ENCODE results near the gene SLC2A9.

SLC2A9 gene

DNA sequence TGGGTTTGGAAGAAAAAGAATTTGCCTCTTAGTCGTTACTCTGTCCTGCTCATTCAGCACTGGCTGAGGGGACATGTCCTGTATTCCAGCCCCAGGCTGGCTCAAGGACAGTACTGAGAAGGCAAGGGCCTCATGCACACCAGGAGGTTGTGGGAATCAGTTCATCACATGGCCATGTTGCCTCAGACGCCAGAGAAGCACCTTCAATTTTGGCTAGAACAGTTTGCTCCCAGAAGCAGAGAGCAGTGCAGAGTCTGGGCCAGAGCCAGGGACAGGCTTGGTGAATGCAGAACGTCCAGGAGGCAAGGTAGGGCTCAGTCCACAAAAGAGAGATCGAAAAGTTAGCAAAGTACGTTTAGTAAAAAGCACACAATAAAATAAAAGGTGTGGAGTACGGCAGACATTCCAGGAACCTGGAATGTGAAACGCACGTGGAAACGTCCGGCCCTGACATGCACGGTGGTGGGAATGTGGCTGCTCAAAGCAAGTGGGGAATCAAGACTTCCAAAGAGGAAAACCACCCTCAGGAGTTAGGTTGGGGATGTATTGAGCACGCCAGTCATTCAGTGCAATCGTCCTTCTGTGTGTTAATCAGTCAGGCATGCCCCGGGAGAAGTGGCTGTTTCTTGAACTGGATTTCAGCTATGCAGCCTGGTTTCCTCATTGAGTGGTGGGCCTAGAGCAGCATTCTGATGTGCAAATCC lies 1.2 kb upstream of the SLC2A9 start:
- in situ Hi-C loops (cut with HindIII; ENCODE audit: low sequenced_read_pairs) = no loop called here

DNA sequence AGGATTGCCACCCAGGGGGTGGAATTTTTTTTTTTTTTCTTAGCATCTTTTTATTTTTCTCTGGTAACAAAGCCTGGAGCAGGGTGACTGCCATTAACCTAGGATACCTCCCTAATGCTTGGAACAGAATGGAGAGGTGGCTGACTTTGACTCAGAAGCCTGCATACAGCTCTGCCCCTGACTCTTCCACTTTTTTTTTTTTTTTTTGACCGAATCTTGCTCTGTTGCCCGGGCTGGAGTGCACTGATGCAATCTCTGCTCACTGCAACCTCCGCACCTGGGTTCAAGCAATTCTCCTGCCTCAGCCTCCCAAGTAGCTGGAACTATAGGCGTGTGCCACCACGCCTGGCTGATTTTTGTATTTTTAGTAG lies 341 bp upstream of the SLC2A9 start:
- in situ Hi-C loops (cut with HindIII; ENCODE audit: low sequenced_read_pairs) = no loop called here

DNA sequence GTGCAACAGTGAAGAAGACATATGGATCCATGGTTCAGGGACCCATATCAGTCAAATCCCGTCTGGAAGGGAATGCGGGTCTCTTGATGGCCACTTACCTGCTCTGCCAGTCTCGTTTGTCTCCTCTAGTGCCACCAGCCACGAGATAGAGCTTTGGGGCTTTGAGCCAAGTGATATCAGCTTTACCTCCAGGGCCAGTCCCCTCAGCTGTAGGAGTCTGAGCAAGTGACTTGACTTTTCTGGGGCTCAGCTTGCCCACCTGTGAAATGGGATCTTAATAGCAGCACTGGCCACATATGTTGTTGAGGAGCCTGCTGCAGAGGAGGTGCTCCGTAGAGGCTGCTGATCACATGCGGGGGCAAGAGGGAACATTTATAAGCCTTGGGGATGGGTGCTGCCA lies 1.2 kb downstream of the SLC2A9 start:
- in situ Hi-C loops (cut with HindIII; ENCODE audit: low sequenced_read_pairs) = no loop called here

DNA sequence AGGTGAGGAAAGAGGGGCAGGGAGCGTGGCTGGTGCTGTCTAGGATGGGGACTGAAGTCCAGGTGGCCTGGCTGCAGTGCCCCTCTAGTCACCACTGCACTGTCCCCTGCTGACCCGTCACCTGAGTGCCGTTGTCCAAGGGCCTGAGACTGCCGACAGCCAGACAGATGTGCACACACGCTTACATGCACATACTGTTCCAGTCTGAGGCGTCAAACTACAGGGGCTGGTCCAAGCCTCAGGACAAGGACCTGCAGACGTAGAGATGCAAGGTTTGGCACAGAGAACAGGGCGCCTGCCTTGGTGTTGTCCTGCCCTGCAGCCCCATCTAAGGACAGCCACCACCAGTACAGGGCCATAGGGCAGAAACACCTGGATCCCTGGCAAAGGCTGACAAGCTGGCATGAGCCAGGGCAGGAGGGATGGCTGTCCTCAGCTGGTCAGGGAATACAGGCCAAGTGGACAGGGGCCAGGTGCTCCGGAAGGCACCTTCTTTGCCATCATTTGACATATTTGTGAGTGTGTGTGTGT lies 1.7 kb downstream of the SLC2A9 start:
- in situ Hi-C loops (cut with HindIII; ENCODE audit: low sequenced_read_pairs) = no loop called here

DNA sequence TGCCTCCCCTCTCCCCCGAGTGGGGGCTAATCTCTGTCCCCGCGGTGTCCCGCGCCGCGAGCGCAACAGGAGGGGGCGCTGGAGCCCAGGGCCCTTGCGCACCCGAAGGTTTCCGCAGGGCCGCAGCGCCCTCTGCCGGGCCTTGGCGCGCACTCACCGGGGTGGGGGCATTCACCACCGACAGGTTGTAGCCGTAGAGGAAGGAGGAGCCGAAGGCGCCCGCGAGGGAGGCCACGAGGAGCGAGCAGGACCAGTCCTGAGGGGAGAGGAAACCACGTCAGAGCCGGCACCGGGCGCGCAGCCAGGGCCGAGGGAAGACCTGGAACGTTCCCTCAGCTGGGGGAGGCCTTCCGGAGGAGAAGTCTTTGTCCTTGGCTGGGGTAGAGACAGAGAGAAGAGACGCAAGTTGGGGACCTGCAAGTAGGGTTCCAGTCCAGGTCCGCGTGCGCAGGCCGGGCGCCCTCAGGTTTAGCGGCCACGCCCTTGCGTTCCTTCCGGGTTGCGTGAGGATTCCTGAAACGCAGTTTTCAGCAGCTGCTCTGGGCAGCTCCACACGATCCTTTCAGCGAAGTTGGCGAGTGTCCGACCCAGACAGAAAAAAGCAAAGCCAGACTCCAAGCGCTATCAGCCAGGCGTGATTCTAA lies 2.4 kb downstream of the SLC2A9 start:
- in situ Hi-C loops (cut with HindIII; ENCODE audit: low sequenced_read_pairs) = no loop called here

DNA sequence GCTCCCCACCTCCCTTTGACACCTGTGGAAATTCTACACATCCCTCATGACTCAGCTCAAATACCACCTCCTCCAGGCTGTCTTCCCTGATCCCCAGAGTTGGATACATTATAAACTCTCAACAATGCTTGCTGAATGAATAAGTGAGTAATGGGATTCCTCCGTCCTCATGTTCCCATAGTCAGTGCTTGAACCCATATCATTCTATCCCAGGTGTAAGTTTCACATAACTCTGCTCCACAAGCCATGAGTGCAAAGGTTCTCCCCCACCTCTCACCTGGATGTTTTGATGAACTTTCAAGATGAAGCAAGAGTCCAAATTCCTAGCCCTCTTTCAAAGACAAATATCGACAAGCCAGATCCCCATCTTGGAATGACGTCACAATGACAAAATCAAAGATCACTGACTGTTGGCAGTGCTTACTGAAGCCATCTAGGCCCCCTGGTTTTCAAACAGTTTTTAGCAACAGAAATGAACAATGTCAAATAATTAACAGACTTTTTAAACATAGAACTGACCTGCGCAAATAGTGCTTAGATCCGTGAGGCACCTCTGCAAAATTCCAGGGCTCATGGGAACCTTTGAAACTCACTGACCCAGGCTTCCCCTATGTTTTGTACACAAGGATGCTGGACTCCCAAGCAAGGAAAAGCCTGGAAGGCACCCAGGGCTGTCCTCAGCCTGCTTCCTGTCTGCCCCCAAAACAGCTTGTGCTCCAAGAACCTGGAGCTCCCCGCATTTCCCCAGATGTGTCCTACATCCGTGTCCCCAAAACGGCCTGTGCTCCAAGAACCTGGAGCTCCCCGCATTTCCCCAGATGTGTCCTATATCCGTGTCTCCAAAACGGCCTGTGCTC lies 4.0 kb downstream of the SLC2A9 start:
- in situ Hi-C loops (cut with HindIII; ENCODE audit: low sequenced_read_pairs) = no loop called here

DNA sequence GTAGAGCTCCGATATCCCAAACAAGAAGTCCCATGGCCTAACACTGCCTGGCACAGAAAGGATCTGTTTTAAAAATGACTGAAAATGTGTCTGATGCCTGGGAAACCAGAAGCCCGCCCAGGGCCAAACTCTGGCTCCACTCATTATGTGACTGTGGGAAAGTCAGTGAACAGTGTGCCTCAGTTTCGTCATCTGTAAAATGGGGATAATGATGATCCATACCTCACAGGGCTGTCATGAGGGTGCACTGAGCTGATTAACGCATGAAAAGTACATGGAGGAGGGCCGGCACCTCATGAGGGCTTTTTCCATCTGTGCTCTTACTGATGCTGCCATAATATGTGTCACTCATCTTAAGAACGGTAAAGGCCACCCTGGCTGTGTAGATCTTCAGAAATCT lies 5.1 kb downstream of the SLC2A9 start:
- in situ Hi-C loops (cut with HindIII; ENCODE audit: low sequenced_read_pairs) = no loop called here

DNA sequence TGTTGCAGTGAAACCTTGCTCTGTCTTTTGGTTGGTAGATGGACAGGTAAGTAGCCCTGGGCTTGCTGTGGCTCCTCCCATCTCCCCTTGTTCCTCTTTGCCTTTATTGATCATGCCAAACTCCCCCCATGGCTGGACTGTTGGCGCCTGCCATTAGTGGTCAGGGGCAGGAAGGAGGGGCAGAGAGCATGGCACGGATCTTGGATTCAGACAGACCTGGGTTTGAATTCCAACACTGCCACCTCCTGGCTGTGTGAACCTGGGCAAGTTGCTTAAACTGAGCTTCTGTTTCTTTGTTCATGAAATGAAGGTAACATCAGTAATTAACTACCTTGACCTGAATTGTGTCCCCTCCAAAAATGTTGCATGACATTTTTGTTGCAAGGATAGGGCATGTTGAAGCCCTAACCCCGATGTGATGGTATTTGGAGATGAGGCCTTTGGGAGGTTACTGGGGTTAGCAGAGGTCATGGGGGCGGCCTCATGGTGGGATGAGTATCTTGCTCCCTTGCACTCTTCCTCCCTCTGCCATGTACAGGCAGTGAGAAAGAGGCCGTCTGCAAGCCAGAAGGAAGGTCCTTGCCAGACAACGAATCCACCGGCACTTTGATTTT lies 6.0 kb downstream of the SLC2A9 start:
- in situ Hi-C loops (cut with HindIII; ENCODE audit: low sequenced_read_pairs) = no loop called here

DNA sequence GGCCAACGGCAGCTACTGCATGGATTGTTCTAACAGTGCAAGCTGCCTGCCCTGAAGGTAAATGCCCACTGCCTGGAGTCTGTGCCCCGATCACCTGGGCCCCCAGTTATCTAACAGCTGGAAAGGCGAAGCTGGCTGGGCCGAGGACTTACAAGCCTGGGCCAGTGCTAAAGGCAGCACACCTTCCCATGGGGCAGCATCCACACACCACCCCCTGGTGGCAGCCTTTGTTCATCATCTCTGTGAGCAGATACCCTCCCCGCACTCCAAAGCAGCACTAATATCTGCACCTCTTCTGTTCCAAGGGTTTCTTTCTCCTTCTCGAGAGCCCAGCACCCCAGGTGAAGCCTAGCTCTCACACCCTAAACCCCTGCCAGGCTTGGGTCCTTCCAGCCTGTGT lies 7.6 kb downstream of the SLC2A9 start:
- in situ Hi-C loops (cut with HindIII; ENCODE audit: low sequenced_read_pairs) = no loop called here

DNA sequence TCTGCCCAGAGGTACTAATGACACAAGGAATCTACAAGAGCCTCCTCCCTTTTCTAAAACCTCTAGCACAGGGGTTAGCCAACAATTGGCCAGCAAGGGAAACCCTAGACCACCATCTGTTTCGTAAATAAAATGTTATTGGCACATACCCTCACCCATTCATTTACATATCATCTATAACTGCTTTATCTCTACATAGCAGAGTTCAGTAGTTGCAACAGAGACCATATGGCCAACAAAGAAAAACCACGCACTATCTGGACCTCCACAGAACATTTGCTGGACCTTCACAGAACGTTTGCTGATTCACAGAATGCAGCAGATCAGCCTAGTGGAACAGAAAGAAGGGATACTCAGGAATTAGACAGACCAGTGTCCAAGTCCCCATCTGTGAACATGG lies 9.4 kb downstream of the SLC2A9 start:
- in situ Hi-C loops (cut with HindIII; ENCODE audit: low sequenced_read_pairs) = no loop called here

DNA sequence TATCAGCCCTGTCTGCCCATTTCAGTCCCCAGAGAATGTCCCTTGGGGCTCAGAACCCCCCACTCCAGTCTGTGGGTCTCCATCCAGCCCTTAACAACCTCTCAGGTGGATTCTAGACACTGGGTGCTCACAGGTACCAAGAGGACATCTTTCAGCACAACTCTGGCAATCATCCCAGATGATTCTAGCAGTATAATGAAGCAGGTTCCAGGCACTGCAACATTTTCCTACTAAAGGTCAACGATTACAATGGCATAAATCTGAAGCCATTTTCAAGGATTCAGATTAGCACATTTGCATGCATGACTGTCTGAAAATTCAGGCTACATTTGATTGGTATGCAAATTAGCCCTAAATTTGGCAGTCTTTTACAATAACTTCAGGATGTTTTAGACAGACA lies 10.0 kb downstream of the SLC2A9 start:
- in situ Hi-C loops (cut with HindIII; ENCODE audit: low sequenced_read_pairs) = no loop called here

DNA sequence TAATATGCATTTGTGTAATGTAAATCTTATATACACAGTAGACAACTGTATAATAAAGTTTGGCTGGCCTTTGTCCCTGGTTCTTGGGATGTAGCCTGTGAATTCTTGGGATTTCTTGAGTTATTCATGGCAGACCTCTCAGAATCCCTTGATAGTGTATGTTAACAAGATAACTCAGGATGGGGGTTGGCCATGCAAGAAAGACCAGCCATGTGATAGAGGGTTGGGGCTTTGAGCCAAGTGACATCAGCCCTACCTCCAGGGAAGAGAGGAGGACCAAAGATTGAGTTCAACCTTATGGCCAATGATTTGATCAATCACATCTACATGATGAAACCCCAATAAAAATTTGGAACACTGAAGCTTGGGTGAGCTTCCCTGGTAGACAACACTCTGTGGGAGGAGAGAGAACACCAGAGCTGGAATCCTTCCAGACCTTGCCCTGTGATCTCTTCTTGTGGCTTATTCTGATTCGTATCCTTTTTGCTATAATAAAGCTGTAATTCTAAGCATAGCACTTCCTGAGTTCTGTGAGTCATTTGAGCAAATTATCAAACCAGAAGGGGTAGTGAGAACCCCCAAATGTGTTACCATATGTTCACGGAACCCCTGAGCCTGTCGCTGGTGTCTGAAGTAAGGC lies 11.3 kb downstream of the SLC2A9 start:
- in situ Hi-C loops (cut with HindIII; ENCODE audit: low sequenced_read_pairs) = no loop called here

DNA sequence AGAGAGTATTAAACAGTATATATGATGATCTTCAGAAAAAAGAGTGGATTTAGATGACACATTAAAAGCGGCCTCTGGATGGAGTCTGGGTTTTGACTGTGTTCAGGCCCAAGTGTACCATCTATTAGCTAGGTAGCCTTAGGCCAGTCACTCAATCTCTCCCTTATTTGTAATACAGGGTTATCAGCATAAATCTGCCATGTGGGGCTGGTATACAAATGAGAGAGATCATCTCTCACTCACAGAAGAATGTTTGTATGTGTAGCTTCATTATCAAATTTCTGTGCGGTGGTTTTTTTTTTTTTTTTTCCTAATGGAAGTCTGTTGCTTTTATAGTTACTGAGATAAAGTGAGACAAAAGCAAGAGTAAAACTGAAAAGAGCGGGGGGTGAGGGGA lies 12.7 kb downstream of the SLC2A9 start:
- in situ Hi-C loops (cut with HindIII; ENCODE audit: low sequenced_read_pairs) = no loop called here

DNA sequence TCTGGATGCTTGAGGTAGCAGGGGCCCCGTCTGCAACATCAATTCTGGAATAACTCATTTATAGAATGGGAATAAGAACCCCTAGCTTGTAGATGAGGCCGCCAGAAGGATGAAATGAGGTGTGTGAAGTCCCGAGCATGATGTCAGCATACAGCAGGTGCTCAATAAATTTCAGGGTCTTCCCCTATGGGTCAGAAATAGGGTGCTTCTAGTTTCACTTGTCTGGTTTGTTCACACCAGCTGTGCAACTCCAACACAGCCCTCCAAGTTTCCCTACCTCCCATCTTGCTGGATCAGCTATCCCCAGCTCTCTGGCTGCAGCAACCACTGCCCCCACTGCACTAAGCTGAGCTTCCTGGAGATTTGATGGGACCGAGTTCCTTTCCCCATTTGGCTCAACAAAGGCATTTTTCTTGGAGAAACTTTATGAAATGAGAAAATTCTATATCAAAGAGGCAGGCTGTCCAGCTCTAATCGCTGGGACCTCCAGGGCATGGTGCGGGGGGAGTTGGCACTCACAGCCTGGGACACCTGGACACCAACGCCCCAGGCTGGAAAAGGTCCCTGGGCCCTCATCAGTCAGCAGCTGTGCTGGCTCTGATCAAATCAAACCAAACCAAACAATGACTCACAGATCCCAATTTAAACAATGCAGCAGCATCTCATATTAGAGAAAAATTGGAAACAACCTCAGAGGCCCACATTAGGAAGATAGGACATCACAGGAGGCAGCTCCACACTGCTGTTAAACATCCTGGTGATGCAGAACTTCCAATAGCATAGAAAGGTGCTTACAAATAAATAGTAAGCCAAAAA lies 13.3 kb downstream of the SLC2A9 start:
- in situ Hi-C loops (cut with HindIII; ENCODE audit: low sequenced_read_pairs) = no loop called here

DNA sequence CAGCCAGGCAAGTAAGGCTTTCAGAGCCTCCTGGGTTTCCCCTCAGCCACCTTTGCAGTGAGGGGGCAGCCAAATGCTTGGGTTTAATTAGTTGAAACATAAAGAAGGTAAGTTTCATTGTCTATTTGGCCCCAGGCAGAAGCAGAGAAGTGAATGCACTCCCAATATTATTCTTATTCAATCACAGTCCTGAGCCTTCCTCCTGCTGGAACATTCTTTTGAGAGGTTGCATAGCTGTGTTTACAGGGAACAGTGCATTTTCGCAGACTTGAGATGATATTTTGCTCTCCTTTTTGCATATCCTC lies 13.9 kb downstream of the SLC2A9 start:
- in situ Hi-C loops (cut with HindIII; ENCODE audit: low sequenced_read_pairs) = no loop called here

DNA sequence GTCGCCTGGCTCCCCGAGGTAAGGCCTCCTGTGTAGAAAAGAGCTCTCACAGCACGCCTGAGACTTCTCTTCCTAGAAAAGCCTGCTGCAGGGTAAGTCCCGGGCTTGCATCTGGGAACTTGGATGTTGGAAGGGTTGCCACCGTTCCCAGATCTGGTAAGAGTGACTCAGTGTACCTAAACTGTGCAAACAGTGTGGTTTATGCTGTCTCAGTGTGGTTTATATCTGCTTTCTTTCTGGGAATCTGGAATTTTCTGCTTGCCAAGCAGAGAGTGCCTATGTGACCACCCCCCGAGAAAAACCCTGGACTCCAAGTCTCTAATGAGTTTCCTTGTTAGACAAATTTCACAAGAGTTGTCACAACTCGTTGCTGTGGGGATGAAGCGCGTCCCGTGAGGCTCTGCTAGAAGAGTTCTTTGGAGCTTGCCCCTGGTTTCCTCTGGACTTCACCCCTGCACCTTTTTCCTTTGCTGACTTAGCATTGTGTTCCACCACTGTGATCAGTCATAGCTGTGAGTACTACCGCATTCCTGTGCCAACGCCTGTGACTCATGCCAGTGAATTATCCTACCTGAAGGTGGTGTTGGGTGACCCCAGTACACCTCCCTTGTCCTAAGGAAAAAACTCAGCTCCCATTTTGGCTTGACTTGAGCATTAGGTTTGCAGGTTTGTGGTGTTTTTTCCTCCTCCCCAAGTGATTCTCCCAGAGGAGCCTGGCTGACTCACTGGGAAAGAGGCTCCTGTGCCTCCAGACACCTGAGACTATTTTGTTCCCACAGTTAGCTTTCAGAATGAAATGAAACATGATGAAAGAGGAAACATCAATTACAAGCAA lies 14.5 kb downstream of the SLC2A9 start:
- in situ Hi-C loops (cut with HindIII; ENCODE audit: low sequenced_read_pairs) = no loop called here

DNA sequence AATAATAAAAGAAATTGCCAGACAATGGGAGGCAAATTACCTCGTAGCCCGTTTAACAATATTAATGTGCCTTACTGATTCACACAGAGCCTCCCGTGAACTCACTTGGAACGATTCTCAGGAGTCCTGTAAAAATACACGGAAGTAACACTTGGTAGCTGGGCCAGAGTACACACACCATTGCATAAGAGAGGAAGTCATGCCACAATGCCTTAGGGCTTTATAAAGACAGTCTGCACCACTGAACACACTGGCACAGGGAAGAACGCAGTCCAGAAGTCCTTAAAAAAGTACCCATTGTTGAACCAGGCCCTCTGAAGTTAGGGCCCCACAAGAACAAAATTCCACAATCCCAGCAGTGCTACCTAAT lies 15.1 kb downstream of the SLC2A9 start:
- in situ Hi-C loops (cut with HindIII; ENCODE audit: low sequenced_read_pairs) = no loop called here

DNA sequence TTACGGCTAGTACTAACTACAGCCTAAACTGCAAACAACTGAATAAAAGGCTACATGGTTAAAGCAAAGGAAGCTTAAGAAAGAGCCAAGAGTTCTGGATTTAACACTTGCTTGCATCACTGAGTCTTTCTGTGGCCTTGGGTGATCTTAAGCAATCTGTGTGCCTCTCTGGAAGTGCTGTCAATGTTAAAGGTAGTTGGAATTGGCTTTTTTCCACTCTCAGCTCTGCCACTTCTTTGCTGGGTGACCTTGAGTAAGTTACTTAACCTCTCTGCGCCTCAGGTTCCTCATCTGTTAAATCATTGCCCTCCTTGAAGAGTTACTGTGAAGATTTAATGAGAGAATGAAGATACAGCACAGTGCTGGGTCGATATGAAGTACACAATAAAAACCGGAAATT lies 15.7 kb downstream of the SLC2A9 start:
- in situ Hi-C loops (cut with HindIII; ENCODE audit: low sequenced_read_pairs) = no loop called here

DNA sequence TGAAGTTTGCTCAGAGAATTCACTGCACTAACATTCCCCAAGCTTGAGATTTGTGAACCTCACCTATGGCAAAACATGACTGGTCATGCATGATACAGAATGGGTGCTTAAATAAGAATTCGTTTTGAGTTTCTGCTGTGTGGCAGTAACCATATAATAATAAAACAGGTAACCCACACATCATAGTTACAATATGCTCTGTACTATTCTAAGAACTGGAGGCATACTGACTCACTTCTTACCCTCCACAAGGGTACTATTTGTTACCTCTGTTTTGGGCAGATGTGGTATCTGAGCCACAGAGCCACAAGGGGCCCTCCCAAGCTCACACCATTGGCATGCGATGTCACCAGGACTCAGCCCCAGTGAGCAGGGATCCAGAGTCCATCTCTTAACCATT lies 17.6 kb downstream of the SLC2A9 start:
- in situ Hi-C loops (cut with HindIII; ENCODE audit: low sequenced_read_pairs) = no loop called here

Data from endothelial cell of hepatic sinusoid (primary cell).